ENCODE data around the gene STARD4.

STARD4 gene

GRCh38 chr5:111495159-111495558 is 17.2 kb downstream of the STARD4 start:
- no peaks in the 10 kb centered on the region for H3K27me3 ChIP-seq (ENCODE audit: low read depth, low read length)
- peaks cover 0 to 1% of the 10 kb centered on the region in 2 donors for H3K36me3 ChIP-seq (ENCODE audit: control insufficient read depth in 1 of 2, insufficient read depth in 2 of 2, low read length in 2 of 2)
- no peaks in the 10 kb centered on the region for H3K9me3 ChIP-seq (ENCODE audit: control insufficient read depth in 1 of 2, low read length in 2 of 2)
- no peak overlapping the region for H3K27ac ChIP-seq (ENCODE audit: low read length)
- H3K4me3 ChIP-seq (ENCODE audit: low read depth in 1 of 2, low read length in 2 of 2) = no peak overlapping the region
- H3K4me1 ChIP-seq (ENCODE audit: control insufficient read depth in 1 of 2, insufficient read depth in 2 of 2, low read length in 2 of 2) = no peaks in the 10 kb centered on the region

- H3K4me3 ChIP-seq (ENCODE audit: low read depth in 1 of 2, low read length in 2 of 2) = no peak overlapping the region
- no peaks in the 10 kb centered on the region for H3K4me1 ChIP-seq (ENCODE audit: control insufficient read depth in 1 of 2, insufficient read depth in 2 of 2, low read length in 2 of 2)
- no peaks in the 10 kb centered on the region for H3K9me3 ChIP-seq (ENCODE audit: control insufficient read depth in 1 of 2, low read length in 2 of 2)
- no peaks in the 10 kb centered on the region for H3K36me3 ChIP-seq (ENCODE audit: control insufficient read depth in 1 of 2, insufficient read depth in 2 of 2, low read length in 2 of 2)
- H3K27ac ChIP-seq (ENCODE audit: low read length) = no peak overlapping the region
- no peaks in the 10 kb centered on the region for H3K27me3 ChIP-seq (ENCODE audit: low read depth, low read length)
Measured at GRCh38 chr5:111494355-111494999, 17.9 kb downstream of the STARD4 start.

- no peaks in the 10 kb centered on the region for H3K27me3 ChIP-seq (ENCODE audit: low read depth, low read length)
- H3K4me3 ChIP-seq (ENCODE audit: low read depth in 1 of 2, low read length in 2 of 2) = no peak overlapping the region
- H3K4me1 ChIP-seq (ENCODE audit: control insufficient read depth in 1 of 2, insufficient read depth in 2 of 2, low read length in 2 of 2) = no peaks in the 10 kb centered on the region
- no peaks in the 10 kb centered on the region for H3K9me3 ChIP-seq (ENCODE audit: control insufficient read depth in 1 of 2, low read length in 2 of 2)
- H3K27ac ChIP-seq (ENCODE audit: low read length) = no peak overlapping the region
- no peaks in the 10 kb centered on the region for H3K36me3 ChIP-seq (ENCODE audit: control insufficient read depth in 1 of 2, insufficient read depth in 2 of 2, low read length in 2 of 2)
Measured at GRCh38 chr5:111493031-111493430, 19.3 kb downstream of the STARD4 start.

- Histone ChIP-seq H3K27me3 (ENCODE audit: low read depth, low read length) (no peaks in the 10 kb centered on the region), H3K27ac (ENCODE audit: low read length) (no peak overlapping the region), H3K9me3 (ENCODE audit: control insufficient read depth in 1 of 2, low read length in 2 of 2) (no peaks in the 10 kb centered on the region), H3K4me3 (ENCODE audit: low read depth in 1 of 2, low read length in 2 of 2) (no peak overlapping the region), H3K36me3 (ENCODE audit: control insufficient read depth in 1 of 2, insufficient read depth in 2 of 2, low read length in 2 of 2) (no peaks in the 10 kb centered on the region), H3K4me1 (ENCODE audit: control insufficient read depth in 1 of 2, insufficient read depth in 2 of 2, low read length in 2 of 2) (no peaks in the 10 kb centered on the region)
Measured at GRCh38 chr5:111488353-111488752, 24.0 kb downstream of the STARD4 start.

- no peaks in the 10 kb centered on the region for H3K36me3 ChIP-seq (ENCODE audit: control insufficient read depth in 1 of 2, insufficient read depth in 2 of 2, low read length in 2 of 2)
- H3K4me3 ChIP-seq (ENCODE audit: low read depth in 1 of 2, low read length in 2 of 2) = no peak overlapping the region
- no peaks in the 10 kb centered on the region for H3K4me1 ChIP-seq (ENCODE audit: control insufficient read depth in 1 of 2, insufficient read depth in 2 of 2, low read length in 2 of 2)
- no peaks in the 10 kb centered on the region for H3K27me3 ChIP-seq (ENCODE audit: low read depth, low read length)
- no peak overlapping the region for H3K27ac ChIP-seq (ENCODE audit: low read length)
- H3K9me3 ChIP-seq (ENCODE audit: control insufficient read depth in 1 of 2, low read length in 2 of 2) = no peaks in the 10 kb centered on the region
Measured at GRCh38 chr5:111486926-111487325, 25.4 kb downstream of the STARD4 start.

GRCh38 chr5:111486055-111486454 is 26.3 kb downstream of the STARD4 start:
- Histone ChIP-seq H3K27ac (ENCODE audit: low read length) (no peak overlapping the region), H3K9me3 (ENCODE audit: control insufficient read depth in 1 of 2, low read length in 2 of 2) (no peaks in the 10 kb centered on the region), H3K4me1 (ENCODE audit: control insufficient read depth in 1 of 2, insufficient read depth in 2 of 2, low read length in 2 of 2) (no peaks in the 10 kb centered on the region), H3K36me3 (ENCODE audit: control insufficient read depth in 1 of 2, insufficient read depth in 2 of 2, low read length in 2 of 2) (no peaks in the 10 kb centered on the region), H3K27me3 (ENCODE audit: low read depth, low read length) (no peaks in the 10 kb centered on the region), H3K4me3 (ENCODE audit: low read depth in 1 of 2, low read length in 2 of 2) (no peak overlapping the region)

GRCh38 chr5:111480346-111480745 is 32.0 kb downstream of the STARD4 start:
- Histone ChIP-seq H3K27ac (ENCODE audit: low read length) (no peak overlapping the region), H3K36me3 (ENCODE audit: control insufficient read depth in 1 of 2, insufficient read depth in 2 of 2, low read length in 2 of 2) (no peaks in the 10 kb centered on the region), H3K4me1 (ENCODE audit: control insufficient read depth in 1 of 2, insufficient read depth in 2 of 2, low read length in 2 of 2) (no peaks in the 10 kb centered on the region), H3K9me3 (ENCODE audit: control insufficient read depth in 1 of 2, low read length in 2 of 2) (no peaks in the 10 kb centered on the region), H3K27me3 (ENCODE audit: low read depth, low read length) (no peaks in the 10 kb centered on the region), H3K4me3 (ENCODE audit: low read depth in 1 of 2, low read length in 2 of 2) (no peak overlapping the region)

- no peak overlapping the region for H3K27ac ChIP-seq (ENCODE audit: low read length)
- no peaks in the 10 kb centered on the region for H3K9me3 ChIP-seq (ENCODE audit: control insufficient read depth in 1 of 2, low read length in 2 of 2)
- H3K36me3 ChIP-seq (ENCODE audit: control insufficient read depth in 1 of 2, insufficient read depth in 2 of 2, low read length in 2 of 2) = no peaks in the 10 kb centered on the region
- H3K27me3 ChIP-seq (ENCODE audit: low read depth, low read length) = no peaks in the 10 kb centered on the region
- H3K4me3 ChIP-seq (ENCODE audit: low read depth in 1 of 2, low read length in 2 of 2) = no peak overlapping the region
- H3K4me1 ChIP-seq (ENCODE audit: control insufficient read depth in 1 of 2, insufficient read depth in 2 of 2, low read length in 2 of 2) = no peaks in the 10 kb centered on the region
Measured at GRCh38 chr5:111478898-111479297, 33.4 kb downstream of the STARD4 start.

- Histone ChIP-seq H3K4me3 (ENCODE audit: low read depth in 1 of 2, low read length in 2 of 2) (no peak overlapping the region), H3K9me3 (ENCODE audit: control insufficient read depth in 1 of 2, low read length in 2 of 2) (no peaks in the 10 kb centered on the region), H3K27ac (ENCODE audit: low read length) (no peak overlapping the region), H3K4me1 (ENCODE audit: control insufficient read depth in 1 of 2, insufficient read depth in 2 of 2, low read length in 2 of 2) (no peaks in the 10 kb centered on the region), H3K27me3 (ENCODE audit: low read depth, low read length) (no peaks in the 10 kb centered on the region), H3K36me3 (ENCODE audit: control insufficient read depth in 1 of 2, insufficient read depth in 2 of 2, low read length in 2 of 2) (no peaks in the 10 kb centered on the region)
Measured at GRCh38 chr5:111478266-111478665, 34.1 kb downstream of the STARD4 start.

GRCh38 chr5:111472579-111472978 is 39.8 kb downstream of the STARD4 start:
- no peaks in the 10 kb centered on the region for H3K4me1 ChIP-seq (ENCODE audit: control insufficient read depth in 1 of 2, insufficient read depth in 2 of 2, low read length in 2 of 2)
- no peaks in the 10 kb centered on the region for H3K9me3 ChIP-seq (ENCODE audit: control insufficient read depth in 1 of 2, low read length in 2 of 2)
- no peak overlapping the region for H3K27ac ChIP-seq (ENCODE audit: low read length)
- H3K4me3 ChIP-seq (ENCODE audit: low read depth in 1 of 2, low read length in 2 of 2) = no peak overlapping the region
- H3K27me3 ChIP-seq (ENCODE audit: low read depth, low read length) = no peaks in the 10 kb centered on the region
- no peaks in the 10 kb centered on the region for H3K36me3 ChIP-seq (ENCODE audit: control insufficient read depth in 1 of 2, insufficient read depth in 2 of 2, low read length in 2 of 2)

GRCh38 chr5:111472096-111472495 is 40.2 kb downstream of the STARD4 start:
- Histone ChIP-seq H3K27ac (ENCODE audit: low read length) (no peak overlapping the region), H3K4me1 (ENCODE audit: control insufficient read depth in 1 of 2, insufficient read depth in 2 of 2, low read length in 2 of 2) (no peaks in the 10 kb centered on the region), H3K36me3 (ENCODE audit: control insufficient read depth in 1 of 2, insufficient read depth in 2 of 2, low read length in 2 of 2) (no peaks in the 10 kb centered on the region), H3K4me3 (ENCODE audit: low read depth in 1 of 2, low read length in 2 of 2) (no peak overlapping the region), H3K27me3 (ENCODE audit: low read depth, low read length) (no peaks in the 10 kb centered on the region), H3K9me3 (ENCODE audit: control insufficient read depth in 1 of 2, low read length in 2 of 2) (no peaks in the 10 kb centered on the region)

GRCh38 chr5:111469903-111470302 is 42.4 kb downstream of the STARD4 start:
- H3K27me3 ChIP-seq (ENCODE audit: low read depth, low read length) = no peaks in the 10 kb centered on the region
- H3K36me3 ChIP-seq (ENCODE audit: control insufficient read depth in 1 of 2, insufficient read depth in 2 of 2, low read length in 2 of 2) = no peaks in the 10 kb centered on the region
- no peak overlapping the region for H3K4me3 ChIP-seq (ENCODE audit: low read depth in 1 of 2, low read length in 2 of 2)
- no peaks in the 10 kb centered on the region for H3K4me1 ChIP-seq (ENCODE audit: control insufficient read depth in 1 of 2, insufficient read depth in 2 of 2, low read length in 2 of 2)
- no peaks in the 10 kb centered on the region for H3K9me3 ChIP-seq (ENCODE audit: control insufficient read depth in 1 of 2, low read length in 2 of 2)
- no peak overlapping the region for H3K27ac ChIP-seq (ENCODE audit: low read length)
